Measurements from ENCODE around the gene MSI2.

The MSI2 gene

DNA sequence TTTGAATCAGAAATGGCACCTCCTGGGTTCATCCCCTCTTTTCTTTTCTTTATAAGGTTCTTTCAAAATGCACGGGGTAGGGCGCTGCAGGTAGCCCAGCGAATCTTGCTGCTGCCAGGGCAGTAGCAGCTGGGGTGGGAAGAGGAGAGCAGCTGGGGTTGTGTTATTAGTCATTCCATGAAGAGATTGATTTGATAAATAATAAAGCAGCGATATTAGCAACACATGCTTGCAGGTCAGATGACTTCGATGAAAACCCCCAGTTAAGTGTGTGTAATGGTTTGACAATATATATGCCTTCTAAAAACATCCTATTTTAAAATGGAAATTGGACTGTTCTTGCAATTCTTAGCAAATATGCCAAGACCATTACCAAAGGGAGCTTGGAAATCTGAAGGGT lies 288.1 kb downstream of the MSI2 start:
- ChIA-PET POLR2A (interaction anchor here (1.0 kb wide), 1 partner anchor 13 kb away, joined by 4 read pairs; no protein-coding TSS in a partner anchor), CTCF (interaction anchor here (2.0 kb wide), 1 partner anchor 8 kb away, joined by 11 read pairs; no protein-coding TSS in a partner anchor)
- no peak for TF ChIP-seq CTBP1 (IDR thresholded peaks at IDR 0.05; ENCODE audit: borderline replicate concordance)
- TF ChIP-seq FOXK2 (IDR thresholded peaks at IDR 0.05): no peak
- TF ChIP-seq HDGF (IDR thresholded peaks at IDR 0.05; ENCODE audit: borderline replicate concordance): no peak
- no peak for TF ChIP-seq TARDBP (IDR thresholded peaks at IDR 0.05)
- TF ChIP-seq ZNF384 (IDR thresholded peaks at IDR 0.05): no peak
- TF ChIP-seq SP1 (IDR thresholded peaks at IDR 0.05): no peak
- TF ChIP-seq, protein P1, sequence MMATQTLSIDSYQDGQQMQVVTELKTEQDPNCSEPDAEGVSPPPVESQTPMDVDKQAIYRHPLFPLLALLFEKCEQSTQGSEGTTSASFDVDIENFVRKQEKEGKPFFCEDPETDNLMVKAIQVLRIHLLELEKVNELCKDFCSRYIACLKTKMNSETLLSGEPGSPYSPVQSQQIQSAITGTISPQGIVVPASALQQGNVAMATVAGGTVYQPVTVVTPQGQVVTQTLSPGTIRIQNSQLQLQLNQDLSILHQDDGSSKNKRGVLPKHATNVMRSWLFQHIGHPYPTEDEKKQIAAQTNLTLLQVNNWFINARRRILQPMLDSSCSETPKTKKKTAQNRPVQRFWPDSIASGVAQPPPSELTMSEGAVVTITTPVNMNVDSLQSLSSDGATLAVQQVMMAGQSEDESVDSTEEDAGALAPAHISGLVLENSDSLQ (IDR thresholded peaks at IDR 0.05): no peak
- no peak for TF ChIP-seq BHLHE40 (IDR thresholded peaks at IDR 0.05; ENCODE audit: borderline replicate concordance)
- no peak for TF ChIP-seq ELF4 (IDR thresholded peaks at IDR 0.05)
- TF ChIP-seq L3MBTL2 (conservative IDR thresholded peaks at IDR 0.05): no peak
- TF ChIP-seq FOXM1 (IDR thresholded peaks at IDR 0.05; ENCODE audit: borderline replicate concordance): no peak
- no peak for TF ChIP-seq ARNT (IDR thresholded peaks at IDR 0.05)
- no peak for TF ChIP-seq LEF1 (IDR thresholded peaks at IDR 0.05; ENCODE audit: borderline replicate concordance)
- TF ChIP-seq FOXA1 (IDR thresholded peaks at IDR 0.05): no peak
- no peak for TF ChIP-seq SUZ12 (IDR thresholded peaks at IDR 0.05)
- DNase-seq (ENCODE audit: extremely low spot score): no peak

DNA sequence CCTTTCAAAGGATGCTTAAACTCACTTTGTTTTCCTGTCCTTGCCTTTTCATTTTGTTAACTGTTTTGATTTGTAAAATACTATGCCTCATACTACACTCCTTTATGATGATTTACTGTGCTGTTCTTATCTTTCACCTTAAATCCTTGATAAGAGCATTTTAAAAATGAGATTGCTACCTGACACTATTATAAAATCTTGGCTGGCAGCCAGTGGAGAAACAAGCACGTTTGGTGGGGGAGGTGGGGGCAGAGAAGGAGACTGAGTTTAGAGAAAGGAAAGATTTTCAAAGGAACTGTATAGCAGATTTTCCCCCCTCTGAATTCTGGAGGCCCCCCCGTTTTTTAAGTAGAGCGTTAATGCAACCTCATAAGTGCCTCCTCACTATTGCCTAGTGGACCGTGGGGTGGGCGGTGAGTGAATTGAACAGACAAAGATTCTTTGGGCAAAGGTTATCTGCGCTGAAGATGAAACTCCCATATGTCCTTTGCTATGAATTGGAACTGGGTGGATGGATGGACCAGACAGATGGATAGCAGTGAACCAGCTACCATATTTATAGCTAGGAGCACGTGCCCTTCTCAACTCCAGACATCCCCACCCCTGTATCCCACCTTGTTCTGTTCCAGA lies 288.6 kb downstream of the MSI2 start:
- CTCF ChIA-PET: interaction anchor here (0.7 to 2.0 kb wide), 2 partner anchors 8 kb away, joined by 3 to 11 read pairs; no protein-coding TSS in a partner anchor
- no peak for TF ChIP-seq ELF4 (IDR thresholded peaks at IDR 0.05)
- no peak for TF ChIP-seq SP1 (IDR thresholded peaks at IDR 0.05)
- TF ChIP-seq CTBP1 (IDR thresholded peaks at IDR 0.05; ENCODE audit: borderline replicate concordance): peak; percentile 69
- no peak for TF ChIP-seq FOXM1 (IDR thresholded peaks at IDR 0.05; ENCODE audit: borderline replicate concordance)
- TF ChIP-seq ZNF384 (IDR thresholded peaks at IDR 0.05): no peak
- TF ChIP-seq FOXA1 (IDR thresholded peaks at IDR 0.05): no peak
- no peak for TF ChIP-seq FOXK2 (IDR thresholded peaks at IDR 0.05)
- peak; percentile 64; the same call in 1 of the 2 replicates for TF ChIP-seq ARNT (IDR thresholded peaks at IDR 0.05)
- TF ChIP-seq SUZ12 (IDR thresholded peaks at IDR 0.05): no peak
- no peak for TF ChIP-seq HDGF (IDR thresholded peaks at IDR 0.05; ENCODE audit: borderline replicate concordance)
- TF ChIP-seq TARDBP (IDR thresholded peaks at IDR 0.05): no peak
- no peak for TF ChIP-seq LEF1 (IDR thresholded peaks at IDR 0.05; ENCODE audit: borderline replicate concordance)
- no peak for TF ChIP-seq BHLHE40 (IDR thresholded peaks at IDR 0.05; ENCODE audit: borderline replicate concordance)
- TF ChIP-seq, protein P1 (IDR thresholded peaks at IDR 0.05): peak; percentile 38; the same call in 1 of the 2 replicates
- no peak for TF ChIP-seq L3MBTL2 (conservative IDR thresholded peaks at IDR 0.05)
- no peak for DNase-seq (ENCODE audit: extremely low spot score)
- POLR2A ChIA-PET: interaction anchor here (0.9 to 1.0 kb wide), 3 partner anchors 9 to 33 kb away, joined by 3 to 4 read pairs (median 3); no protein-coding TSS in a partner anchor

DNA sequence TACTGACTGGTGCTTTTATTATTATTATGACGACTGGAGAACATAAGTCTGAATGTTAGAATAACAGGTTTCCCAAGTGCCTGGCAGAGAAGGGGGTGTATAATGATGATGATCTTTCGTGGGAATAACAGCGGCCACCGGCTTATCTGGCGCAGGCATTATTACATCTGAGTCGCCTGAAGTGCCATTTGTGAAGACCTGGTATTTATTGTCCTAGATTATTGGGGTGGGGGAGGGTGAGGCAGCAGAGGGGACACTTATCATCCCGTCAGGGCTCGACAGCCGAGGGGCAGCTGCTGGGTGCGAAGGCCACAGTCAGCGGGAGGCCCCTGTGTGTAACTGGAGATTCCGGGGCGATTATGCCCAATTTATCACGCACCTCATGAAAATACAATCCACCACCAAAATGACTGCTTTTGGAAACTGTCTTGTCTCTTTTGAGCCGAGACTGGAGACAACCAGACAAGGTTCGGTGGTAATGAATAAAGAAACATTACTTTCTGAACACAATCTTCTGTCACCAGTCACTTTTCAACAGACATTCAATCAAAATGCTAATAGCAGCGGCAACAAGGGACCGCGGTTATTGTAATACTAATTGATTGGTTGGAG lies 289.5 kb downstream of the MSI2 start:
- POLR2A ChIA-PET: interaction anchor here (0.9 to 1.0 kb wide), 2 partner anchors 8 to 33 kb away, joined by 3 read pairs; no protein-coding TSS in a partner anchor
- TF ChIP-seq SP1 (IDR thresholded peaks at IDR 0.05) (no peak), FOXK2 (IDR thresholded peaks at IDR 0.05) (no peak), FOXM1 (IDR thresholded peaks at IDR 0.05; ENCODE audit: borderline replicate concordance) (no peak), BHLHE40 (IDR thresholded peaks at IDR 0.05; ENCODE audit: borderline replicate concordance) (no peak), CTBP1 (IDR thresholded peaks at IDR 0.05; ENCODE audit: borderline replicate concordance) (peak; percentile 42; the same call in 1 of the 2 replicates), ZNF384 (IDR thresholded peaks at IDR 0.05) (no peak)
- TF ChIP-seq, protein P1 (IDR thresholded peaks at IDR 0.05): peak; percentile 78
- CTCF ChIA-PET: interaction anchor here (0.7 to 1.3 kb wide), 2 partner anchors 7 to 303 kb away, joined by 3 read pairs; no protein-coding TSS in a partner anchor
- no peak for DNase-seq (ENCODE audit: extremely low spot score)

DNA sequence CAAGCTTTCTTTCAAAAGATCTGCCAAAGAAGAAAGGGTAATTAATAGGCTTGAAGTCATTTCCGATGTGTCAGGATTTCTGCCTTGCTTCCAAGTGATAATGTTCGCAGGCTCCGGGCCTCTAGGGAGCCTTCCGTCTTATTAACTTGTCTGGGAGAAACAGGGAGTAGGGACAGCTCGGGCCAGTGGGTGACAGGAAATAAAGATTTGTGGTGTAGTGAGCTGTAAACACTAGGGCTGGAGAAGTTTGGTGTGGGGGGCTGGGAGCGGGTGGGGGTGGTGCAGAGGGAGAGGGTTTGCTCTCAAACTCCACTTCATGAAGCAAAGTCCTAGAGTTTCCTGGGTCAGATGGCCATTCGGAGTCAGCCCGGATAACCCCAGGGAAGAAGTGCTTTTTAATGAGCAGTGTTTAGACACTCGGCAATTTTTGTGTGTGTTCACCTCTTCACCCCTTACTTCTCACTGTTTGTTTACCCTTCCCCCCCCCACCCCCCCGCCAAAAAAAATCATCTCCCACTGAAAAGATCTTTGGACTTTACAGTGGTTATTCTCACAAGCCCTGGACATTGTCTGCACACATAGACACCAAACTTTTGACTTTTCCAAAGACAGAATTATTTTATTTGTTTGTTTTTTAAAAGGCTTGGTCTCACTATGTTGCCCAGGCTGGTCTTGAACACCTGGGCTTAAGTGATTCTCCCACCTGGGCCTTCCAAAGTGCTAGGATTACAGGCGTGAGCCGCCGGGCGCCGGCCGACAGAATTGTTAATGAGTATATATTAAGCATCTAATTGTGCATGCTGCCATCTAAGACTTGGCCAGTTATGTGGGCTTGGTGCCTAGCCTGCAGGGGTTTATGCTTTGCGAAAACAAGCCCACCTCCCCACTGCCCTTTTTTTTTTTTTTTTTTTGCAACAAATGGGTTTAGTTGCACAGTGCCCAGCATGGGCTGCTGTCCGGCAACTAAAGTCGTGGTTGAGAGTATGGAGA lies 292.4 kb downstream of the MSI2 start:
- ChIA-PET CTCF (interaction anchor here (1.1 to 1.8 kb wide), 3 partner anchors 123 to 306 kb away, joined by 3 to 5 read pairs (median 4); no protein-coding TSS in a partner anchor), POLR2A (no interaction called here)
- peak; percentile 29 for DNase-seq (ENCODE audit: extremely low spot score)
- no peak for TF ChIP-seq TARDBP (IDR thresholded peaks at IDR 0.05)
- TF ChIP-seq, protein P1 (IDR thresholded peaks at IDR 0.05): peak; percentile 87
- TF ChIP-seq CTBP1 (IDR thresholded peaks at IDR 0.05; ENCODE audit: borderline replicate concordance): 0 out of 2 replicates have a peak, but pooled peaks have one; percentile 43

Measured in HEK293T (cell line).